AML-193 (cell line): Measurements from ENCODE around the gene SF3B2.
"Not testable (repeated sequence)": the region's sequence is repeated elsewhere in the genome, so short reads cannot be mapped to it uniquely, and the experiment has no call there.

Source experiments
- DNase-seq, 2 experiments: peaks; one replicate each; lab custom pipeline; 2025; lab: John Stamatoyannopoulos, UW

SF3B2 gene

DNA sequence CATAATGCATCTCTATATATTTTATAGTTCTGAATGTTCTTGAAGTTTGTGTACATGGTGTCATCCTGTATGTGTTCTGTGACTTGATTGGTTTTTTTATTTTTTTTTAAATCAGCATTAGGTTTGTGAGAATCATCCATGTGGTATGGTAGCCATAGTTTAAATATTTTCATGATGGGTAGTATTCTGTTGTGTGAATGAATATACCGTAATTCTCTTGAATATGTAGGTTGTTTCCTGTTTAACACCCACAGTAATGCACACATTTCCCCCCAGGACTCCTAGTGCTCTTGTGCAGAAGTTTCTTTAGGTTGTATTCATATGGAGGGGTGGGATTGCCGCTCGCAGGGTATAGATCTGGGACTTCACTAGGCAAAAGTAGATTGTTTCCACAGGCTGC, 19.9 kb downstream of the SF3B2 start:
- DNase-seq = no peak

DNA sequence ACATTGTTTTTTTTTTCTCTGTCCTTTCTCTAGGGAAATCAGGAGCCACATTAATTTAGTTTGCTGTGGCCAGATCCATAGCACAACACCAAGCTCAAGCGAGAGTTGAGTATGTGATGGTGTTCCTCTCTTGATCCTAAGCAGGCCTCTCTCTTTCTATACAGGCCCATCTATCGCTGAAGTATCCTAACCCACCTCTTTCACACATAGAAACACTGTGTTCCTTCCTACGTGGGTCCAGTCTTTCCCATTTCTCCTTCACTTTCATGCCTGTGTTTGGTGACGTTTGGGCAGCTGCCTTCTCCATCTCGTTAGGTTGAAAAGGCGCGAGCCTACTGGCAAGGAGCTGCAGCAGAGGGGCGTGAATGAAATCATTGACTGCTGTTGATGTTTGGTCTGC, 20.4 kb downstream of the SF3B2 start:
- DNase-seq = no peak

DNA sequence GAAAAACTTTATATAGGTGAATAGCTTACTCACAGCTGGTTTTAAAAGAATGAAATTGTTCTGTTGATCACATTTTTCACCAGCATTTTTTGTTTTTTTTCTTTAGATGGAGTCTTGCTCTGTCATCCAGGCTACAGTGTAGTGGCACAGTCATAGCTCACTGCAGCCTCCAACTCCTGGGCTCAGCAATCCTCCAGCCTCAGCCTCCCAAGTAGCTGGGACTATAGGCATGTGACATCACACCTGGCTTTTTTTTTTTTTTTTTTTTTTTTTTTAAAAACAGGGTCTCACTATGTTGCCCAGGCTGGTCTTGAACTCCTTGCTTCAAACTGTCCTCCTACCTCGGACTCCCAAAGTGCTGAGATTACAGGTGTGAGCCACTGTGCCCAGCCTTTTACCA, 21.5 kb downstream of the SF3B2 start:
- DNase-seq = no peak

DNA sequence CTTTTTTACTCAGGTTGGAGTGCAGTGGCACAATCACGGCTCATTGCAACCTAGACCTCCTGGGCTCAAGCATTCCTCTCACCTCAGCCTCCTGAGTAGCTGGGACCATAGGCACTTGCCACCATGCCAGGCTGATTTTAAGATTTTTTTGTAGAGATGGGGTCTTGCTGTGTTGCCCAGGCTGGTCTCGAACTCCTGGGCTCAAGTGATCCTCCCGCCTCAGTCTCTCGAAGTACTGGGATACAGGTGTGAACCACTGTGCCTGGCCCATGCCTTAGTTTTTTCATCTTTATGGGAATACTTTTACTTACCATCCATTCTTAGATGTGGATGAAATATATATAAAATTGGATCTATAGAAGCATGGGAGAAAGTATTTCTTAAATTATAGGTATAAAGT, 23.1 kb downstream of the SF3B2 start:
- DNase-seq = no peak

DNA sequence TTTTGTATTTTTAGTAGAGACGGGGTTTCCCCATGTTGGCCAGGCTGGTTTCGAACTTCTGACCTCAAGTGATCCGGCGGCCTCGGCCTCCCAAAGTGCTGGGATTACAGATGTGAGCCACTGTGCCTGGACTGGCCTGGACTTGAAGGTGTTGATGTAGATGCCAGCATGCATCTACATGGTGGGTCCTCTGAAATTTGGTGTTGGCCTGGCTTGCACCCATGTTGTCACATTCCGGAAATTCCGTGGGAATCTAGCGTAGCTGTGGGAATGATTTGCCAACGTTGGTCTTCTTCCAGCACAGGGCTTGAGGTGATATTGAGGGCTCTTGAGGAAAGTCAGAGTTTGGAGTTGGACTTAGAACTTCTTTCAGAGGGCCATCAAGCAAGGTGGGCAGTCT, 24.4 kb downstream of the SF3B2 start:
- no peak for DNase-seq

DNA sequence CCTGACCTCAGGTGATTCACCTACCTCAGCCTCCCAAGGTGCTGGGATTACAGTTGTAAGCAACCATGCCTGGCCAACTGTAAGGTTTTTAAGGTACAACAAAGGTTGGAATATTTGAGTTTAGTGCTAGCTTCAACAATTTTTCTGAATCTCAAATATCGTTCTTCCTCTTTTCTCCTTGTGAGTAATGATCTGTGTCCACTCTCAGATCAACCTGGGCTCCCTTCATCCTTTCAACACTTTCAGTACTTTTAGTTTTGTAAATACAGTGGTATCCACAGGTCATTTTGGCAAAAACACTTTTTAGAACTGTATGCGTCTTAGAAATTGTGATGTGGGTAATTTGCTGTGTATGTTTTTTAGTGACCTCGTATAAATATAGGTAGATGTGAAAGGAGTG, 25.8 kb downstream of the SF3B2 start:
- DNase-seq = no peak

DNA sequence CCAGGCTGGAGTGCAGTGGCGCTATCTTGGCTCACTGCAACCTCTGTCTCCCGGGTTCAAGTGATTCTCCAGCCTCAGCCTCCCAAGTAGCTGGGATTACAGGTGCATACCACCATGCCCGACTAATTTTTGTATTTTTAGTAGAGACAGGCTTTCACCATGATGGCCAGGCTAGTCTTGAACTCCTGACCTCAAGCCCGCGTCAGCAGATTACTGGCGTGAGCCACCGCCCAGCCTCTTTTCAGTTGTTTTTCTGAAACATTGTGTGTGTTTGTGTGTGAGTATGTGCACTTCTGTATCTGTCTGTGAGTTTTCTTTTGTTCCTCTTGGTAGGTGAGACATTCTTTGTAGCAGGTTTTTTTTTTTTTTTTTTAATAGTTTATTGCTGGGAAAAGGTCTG, 26.8 kb downstream of the SF3B2 start:
- DNase-seq = not testable (repeated sequence)

DNA sequence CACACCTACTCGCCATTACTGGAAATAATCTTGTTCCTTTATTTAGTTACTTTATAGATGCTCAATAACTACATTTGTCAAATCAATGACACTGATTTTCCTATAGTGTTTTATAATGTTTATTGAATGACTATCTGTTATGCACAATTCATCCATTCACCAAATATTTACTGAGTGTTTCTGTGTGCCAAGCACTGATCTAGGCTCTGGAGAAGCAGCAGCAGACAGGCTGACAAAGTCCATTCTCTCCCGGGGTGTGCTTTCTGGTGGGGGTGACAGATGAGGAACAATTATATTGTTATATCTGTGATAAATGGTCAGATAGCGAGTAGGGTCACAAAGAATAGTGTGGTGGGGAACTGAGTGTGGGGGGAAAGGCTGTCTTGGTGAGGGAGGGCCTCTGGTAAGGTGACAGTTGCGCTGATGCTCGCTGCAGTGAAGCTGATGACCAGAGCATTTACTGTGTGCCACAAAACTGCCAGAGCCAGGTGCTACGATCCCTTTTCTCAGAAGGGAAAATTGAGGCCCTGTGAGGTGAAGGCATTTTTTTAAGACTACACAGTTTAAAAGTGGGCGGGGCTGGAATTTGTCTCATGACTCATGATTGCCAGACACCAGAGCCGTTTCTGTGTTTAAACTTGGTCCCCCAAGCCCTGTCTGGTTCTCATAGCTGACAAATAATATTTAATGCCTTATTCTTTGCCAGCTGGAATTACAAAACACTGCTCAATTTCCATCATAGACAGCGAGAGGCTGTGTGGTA, 28.1 kb downstream of the SF3B2 start:
- peak in 1 of 2 experiments; percentile 7 for DNase-seq

DNA sequence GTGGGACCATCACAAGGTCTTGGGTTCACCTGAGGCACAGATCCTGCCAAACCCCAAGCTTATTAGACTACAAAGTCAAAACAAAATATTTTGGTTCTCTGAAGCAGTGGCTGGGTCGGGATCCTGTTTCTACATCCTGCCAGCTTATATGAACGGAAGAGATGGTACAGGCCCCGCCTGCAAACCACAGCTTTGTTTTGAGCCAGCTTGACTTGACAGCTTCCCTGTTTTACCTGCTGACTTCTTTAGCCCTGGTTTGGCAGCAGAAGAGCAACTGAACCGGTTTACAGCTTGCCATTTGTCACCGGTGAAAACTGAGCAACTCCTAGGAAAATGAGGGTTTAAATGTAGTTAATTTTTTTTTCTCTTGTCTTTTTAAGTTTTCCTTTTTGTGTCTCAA, 29.3 kb downstream of the SF3B2 start:
- DNase-seq = peak; percentile 80 to 88

DNA sequence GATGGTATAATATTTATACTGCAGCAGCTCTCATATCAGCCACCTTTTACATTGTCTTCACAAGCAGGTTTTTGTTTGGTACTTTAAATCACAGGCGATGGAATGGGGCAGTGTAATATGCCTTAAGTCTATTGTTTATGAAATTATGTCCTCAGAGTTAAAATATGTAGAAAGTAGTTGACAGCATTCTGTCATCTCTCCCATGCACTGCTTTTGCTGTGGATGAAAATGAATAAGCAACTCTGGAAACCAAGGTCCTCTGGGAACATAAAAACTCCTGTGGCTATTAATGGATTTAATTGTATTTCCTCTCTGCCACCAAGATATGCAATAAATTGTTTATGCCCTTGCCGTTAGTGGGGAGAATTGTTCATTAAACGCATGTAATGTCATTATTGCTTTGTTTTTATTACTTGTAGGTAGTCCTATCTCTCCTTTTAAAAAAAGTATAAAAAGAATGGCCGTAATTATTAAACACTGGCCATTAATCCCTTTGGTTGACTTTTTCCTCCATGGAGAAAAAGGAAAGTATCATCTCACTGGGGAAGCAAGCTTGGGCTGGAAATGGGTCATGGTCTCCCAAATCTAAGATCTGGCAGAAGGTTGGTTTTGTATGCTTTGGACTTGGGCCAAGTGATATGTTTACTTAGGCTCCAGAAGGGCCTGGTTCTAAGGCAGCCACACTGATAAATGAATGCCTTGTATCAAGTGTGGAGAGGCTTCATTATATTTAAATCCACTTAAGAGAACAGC, 31.0 kb downstream of the SF3B2 start:
- no peak for DNase-seq

DNA sequence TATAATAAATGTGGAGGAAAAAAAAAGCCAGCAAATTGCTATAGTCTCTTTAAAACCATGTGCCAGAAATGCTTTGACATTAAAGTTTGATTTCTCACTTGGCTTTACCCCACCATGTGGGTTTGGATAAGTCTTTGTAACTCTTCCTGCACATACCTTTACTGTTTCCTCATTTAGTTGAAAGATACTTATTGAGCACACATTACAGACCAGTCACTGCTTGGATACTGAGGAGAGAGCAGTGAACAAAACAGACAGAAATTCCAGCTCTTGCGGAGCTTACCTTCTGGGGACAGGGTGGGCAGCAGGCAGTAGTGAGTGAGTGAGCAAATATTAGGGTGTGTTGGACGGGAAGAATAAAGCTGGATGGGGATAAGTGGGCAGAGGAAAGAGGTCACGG, 31.6 kb downstream of the SF3B2 start:
- no peak for DNase-seq

DNA sequence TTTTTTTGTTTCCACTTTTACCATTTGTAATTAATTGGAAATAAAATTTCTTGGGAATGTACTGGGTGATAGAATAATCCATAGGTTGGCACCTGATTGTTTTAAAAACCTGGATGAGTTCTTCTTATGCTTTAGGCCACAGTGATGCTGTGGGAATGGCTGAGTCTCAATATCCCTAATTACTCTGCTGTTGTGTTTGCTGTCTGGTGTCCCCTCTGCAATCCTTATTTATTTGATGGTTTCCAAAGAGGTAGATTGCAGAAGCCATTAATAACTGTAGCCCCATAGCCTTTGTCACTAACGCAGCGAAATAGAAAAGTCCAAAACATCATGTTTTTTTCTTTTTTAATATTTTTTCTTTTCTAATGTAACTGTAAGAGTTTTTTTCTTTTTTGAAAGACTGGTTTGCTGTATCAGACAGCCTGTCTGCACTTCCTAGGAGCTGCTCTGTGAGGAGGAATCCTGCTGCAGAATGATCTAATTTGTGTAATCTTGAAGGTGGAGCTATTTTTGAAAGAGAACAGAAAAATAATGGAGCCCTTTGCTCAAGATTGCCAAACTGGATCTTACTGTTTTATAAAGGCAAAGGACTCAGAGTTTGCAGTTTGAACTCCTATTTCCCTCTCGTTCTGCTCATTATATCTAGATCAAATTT, 32.8 kb downstream of the SF3B2 start:
- DNase-seq = no peak

DNA sequence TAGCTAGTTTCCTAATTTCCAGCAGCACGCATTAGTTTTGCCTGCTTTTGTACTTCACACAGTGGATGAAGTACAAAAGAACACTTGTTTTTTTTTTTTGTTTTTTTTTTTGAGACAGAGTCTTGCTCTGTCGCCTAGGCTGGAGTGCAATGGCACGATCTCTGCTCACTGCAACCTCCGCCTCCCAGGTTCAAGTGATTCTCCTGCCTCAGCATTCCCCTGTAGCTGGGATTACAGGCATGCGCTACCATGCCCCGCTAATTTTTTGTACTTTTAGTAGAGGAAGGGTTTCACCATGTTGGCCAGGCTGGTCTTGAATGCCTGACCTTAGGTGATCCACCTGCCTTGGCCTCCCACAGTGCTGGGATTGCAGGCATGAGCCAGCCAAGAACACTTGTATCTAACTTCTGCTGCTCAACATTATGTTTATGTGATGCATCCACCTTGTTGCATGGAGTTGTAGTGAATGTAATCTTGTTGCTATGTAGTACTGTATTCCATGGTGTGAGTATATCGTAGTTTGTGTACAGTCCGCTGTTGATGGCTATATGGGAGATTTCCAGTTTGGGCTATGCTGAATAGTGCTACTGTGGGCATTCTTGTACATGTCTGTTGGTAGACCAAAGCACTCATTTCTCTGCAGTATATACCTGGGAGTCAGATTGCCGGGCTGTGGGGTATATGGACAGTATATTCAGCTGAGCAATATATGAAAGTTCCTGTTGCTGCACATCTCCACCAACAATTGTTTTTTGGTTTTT, 35.2 kb downstream of the SF3B2 start:
- no peak for DNase-seq

DNA sequence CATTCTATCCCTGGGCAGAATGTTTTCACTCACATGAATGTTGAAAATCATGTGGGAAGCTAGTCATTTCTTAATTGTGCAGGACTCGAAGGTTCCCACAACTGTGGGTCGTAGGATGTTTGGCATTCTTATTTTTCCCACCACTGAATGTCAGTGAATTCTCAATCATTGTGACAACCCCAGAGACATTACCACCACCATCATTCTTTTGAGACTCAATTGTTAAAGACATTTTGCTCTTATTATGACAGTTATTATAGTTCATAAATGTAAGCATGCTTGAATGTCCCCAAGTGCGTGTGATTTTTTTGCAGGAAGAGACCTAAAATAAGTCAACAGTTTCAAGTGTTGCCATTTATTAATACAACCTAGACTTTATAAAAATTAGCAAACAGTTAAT, 36.9 kb downstream of the SF3B2 start:
- DNase-seq = no peak

DNA sequence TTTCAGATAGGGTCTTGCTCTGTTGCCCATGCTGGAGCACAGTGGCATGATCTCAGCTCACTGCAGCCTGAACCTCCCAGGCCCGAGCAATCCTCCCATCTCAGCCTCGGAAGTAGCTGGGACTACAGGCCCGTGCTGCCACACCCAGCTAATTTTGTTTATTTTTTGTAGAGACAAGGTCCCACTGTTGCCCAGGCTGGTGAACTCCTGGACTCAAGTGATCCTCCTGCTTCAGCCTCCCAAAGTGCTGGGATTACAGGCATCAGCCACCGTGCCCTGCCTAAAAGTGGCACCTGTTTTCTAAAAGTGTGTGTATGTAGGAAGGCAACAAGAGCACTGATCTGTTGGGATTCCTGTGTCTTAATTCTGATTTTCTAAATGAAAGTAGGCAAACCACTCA, 38.1 kb downstream of the SF3B2 start:
- DNase-seq = no peak

DNA sequence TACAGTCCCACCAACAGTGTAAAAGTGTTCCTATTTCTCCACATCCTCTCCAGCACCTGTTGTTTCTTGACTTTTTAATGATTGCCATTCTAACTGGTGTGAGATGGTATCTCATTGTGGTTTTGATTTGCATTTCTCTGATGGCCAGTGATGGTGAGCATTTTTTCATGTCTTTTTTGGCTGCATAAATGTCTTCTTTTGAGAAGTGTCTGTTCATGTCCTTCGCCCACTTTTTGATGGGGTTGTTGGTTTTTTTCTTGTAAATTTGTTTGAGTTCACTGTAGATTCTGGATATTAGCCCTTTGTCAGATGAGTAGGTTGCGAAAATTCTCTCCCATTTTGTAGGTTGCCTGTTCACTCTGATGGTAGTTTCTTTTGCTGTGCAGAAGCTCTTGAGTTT, 40.0 kb downstream of the SF3B2 start:
- DNase-seq = not testable (repeated sequence)

DNA sequence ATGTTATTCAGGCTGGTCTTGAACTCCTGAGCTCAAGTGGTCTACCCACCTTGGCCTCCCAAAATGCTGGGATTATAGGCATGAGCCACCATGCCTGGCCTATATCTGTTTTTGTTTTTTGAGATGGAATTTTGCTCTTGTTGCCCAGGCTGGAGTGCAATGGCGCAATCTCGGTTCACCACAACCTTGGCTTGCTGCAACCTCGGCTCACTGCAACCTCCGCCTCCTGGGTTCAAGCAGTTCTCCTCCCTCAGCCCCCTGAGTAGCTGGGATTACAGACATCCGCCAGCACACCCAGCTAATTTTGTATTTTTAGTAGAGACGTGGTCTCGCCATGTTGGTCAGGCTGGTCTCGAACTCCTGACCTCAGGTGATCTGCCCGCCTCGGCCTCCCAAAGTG, 47.6 kb downstream of the SF3B2 start:
- DNase-seq = peak in 1 of 2 experiments; percentile 9

DNA sequence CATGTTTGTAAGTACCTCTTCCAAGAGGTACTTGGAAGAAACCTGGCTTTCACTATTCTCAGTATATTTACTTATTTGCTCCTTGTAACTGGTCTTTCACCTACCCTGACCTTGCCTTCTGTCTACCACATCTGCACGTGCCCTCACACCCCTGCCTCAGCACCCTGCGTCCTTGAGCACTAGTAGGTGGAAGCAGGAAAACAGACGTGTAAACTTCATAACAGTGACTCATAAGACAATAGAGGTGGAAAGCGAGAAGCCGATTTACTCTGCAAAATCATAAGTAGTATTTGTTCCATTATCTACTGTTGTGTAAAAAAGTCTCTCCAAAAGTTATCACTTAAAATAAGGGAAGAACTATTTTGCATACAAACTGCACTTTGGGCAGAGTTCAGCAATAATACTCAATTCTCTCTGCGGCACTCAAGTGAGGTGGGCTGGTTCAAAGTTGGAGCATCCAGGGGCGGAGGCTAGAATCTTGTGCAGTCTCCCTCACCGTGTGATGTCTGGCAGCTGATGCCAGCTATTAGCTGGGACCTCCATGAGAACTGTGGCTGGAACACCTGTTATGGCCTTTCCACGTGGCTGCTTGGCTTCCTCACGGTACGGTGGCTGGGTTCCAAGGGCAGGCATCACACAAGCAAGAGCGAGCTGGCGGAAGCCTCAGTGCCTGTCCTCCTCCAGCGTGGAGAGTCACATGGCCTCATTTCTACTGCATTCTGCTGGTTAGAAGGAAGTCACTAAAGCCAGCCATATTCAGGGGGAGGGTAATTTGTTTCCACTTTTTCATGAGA, 48.3 kb downstream of the SF3B2 start:
- peak; percentile 54 to 56 for DNase-seq

DNA sequence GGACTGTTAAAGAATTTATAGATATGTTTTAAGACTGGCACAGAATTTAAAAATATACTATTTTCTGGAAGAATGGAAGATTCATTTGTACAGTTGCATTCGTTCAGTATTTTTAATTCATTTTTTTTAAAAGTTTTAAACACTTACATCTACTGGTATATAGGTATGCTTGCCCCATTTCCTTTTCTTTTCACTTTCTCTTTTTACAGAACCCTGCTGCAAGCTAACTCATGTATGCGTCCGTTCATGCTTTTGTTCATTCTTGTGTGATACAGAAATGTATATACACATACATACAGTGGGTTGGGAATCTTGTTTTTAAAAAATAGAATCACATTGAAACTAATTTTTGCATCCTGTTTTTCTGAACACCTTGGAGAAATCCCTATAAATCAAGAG, 48.9 kb downstream of the SF3B2 start:
- no peak for DNase-seq

DNA sequence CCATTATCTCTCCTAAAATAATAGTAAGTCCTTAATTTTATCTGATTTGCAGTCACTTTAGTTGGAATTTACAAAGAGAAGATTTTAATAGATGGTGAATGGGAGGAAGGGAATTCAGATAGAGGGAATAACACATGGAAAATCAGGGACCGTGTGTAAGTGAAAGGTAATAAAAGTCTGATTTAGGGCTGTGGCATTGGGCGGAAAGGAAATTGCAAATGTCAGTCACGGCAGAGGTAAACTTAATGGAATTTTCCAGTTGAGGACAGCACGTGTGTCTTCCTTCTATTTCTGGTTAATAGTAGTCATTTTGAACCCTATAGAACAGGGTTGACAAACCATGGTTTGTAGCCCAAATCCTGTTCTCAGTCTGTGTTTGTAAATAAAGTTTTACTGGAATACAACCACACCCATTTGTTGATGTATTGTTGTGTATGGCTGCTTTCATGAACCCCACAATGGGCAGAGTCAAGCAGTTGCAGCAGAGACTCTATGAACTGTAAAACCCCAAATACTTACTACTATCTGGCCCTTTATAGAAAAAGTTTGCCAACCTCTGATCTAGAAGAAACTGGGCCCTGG, 52.0 kb downstream of the SF3B2 start:
- no peak for DNase-seq
